ENCODE data around the gene CRIM1. TPM values are rescaled to one million over a fixed set of nuclear protein-coding genes. Genes with fewer than 3 reads are reported as not detected.

Gene CRIM1
- total RNA-seq, 1 donor from 2014 or later, result 35.3 TPM

DNA sequence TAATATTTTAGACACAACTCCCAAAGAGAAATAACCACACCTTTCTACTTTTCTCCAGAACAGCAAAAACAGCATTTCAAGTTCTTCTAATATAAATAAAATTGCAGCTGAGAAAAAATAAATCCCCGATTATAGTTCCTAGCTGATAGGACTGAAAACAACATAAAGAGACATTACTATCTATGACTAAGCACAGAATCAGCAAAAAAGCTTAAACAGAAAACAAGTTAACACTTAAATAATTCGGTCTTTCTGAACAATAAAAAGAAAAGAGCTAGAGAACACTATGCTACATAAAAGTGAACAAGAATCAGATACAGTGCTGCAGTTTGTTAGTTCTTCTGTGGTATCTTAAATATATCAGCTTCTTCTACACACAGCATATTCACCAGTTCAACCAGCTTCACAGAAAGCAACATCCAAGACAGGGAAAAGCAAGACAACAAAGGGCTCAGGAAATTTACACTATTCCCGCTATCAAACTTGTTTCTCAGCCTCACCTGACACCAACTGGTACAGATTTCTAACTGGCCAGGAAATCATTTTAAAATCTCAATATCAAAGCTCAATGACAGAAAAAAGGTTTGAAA is 213.8 kb downstream of the CRIM1 start:
- TF ChIP-seq, protein P1, sequence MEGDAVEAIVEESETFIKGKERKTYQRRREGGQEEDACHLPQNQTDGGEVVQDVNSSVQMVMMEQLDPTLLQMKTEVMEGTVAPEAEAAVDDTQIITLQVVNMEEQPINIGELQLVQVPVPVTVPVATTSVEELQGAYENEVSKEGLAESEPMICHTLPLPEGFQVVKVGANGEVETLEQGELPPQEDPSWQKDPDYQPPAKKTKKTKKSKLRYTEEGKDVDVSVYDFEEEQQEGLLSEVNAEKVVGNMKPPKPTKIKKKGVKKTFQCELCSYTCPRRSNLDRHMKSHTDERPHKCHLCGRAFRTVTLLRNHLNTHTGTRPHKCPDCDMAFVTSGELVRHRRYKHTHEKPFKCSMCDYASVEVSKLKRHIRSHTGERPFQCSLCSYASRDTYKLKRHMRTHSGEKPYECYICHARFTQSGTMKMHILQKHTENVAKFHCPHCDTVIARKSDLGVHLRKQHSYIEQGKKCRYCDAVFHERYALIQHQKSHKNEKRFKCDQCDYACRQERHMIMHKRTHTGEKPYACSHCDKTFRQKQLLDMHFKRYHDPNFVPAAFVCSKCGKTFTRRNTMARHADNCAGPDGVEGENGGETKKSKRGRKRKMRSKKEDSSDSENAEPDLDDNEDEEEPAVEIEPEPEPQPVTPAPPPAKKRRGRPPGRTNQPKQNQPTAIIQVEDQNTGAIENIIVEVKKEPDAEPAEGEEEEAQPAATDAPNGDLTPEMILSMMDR (IDR thresholded peaks at IDR 0.05; ENCODE audit: insufficient read depth, low read length, severe bottlenecking), result no peak
- H3K4me3 ChIP-seq (ENCODE audit: low read depth, low read length), result no peak overlapping the region
- FAIRE-seq, result no peak
- peak; percentile 56 for DNase-seq (ENCODE audit: low read depth)
- H3K27me3 ChIP-seq (ENCODE audit: control insufficient read depth, insufficient read depth, low read length), result no peaks in the 10 kb centered on the region
- H3K36me3 ChIP-seq (ENCODE audit: control insufficient read depth, insufficient read depth, low read length), result peaks cover 3% of the 10 kb centered on the region

DNA sequence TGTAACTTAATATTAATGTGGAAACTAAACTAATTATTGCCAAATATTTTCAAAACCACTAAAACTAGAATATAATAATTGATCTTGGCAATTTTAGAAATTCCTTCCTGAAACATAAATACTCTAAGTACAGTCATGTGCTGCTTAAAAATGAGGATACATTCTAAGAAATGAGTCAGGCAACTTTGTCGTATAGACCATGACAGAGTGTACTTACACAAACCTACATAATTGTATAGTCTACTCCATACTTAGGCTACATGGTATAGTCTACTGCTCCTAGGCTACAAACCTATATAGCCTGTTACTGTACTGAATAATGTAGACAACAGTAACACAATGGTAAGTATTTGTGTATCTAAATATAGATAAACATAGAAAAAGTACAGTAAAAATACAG is 214.8 kb downstream of the CRIM1 start:
- TF ChIP-seq, protein P1 (IDR thresholded peaks at IDR 0.05; ENCODE audit: insufficient read depth, low read length, severe bottlenecking), result no peak
- no peaks in the 10 kb centered on the region for H3K27me3 ChIP-seq (ENCODE audit: control insufficient read depth, insufficient read depth, low read length)
- FAIRE-seq (no peak), DNase-seq (ENCODE audit: low read depth) (peak; percentile 62)
- peaks cover 3% of the 10 kb centered on the region for H3K36me3 ChIP-seq (ENCODE audit: control insufficient read depth, insufficient read depth, low read length)
- H3K4me3 ChIP-seq (ENCODE audit: low read depth, low read length), result no peak overlapping the region

DNA sequence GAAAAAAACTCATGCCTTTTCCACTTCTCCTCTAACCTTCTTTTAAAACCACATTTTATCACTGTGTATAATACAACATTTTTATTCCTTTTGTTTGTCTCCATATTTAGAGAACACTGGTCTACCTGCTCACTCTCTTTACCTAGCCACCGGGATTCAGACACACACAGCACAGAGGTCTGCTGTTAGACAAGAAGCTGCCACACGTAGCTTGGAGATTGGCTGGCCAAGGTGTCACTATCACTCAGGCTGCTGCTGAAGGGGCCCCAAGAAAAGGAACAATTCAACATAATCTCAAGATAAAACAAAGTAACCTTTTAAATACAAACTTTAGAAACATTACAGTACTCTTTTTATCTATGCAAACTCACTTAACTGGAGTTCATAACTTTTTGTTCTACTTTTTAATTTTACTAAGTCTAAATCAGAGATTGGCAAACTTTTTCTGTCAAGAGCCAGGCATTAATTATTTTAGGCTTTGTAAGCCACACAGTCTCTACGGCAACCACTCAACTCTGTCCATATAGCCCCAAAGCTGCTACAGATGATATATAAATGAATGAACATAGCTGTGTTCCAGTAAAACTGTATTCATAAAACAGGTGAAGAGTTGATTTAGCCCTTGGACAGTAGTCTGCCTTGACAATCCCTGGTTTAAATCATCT is 216.6 kb downstream of the CRIM1 start:
- no peaks in the 10 kb centered on the region for H3K27me3 ChIP-seq (ENCODE audit: control insufficient read depth, insufficient read depth, low read length)
- TF ChIP-seq, protein P1 (IDR thresholded peaks at IDR 0.05; ENCODE audit: insufficient read depth, low read length, severe bottlenecking), result no peak
- DNase-seq (ENCODE audit: low read depth) (no peak), FAIRE-seq (no peak)
- H3K36me3 ChIP-seq (ENCODE audit: control insufficient read depth, insufficient read depth, low read length), result peaks cover 2% of the 10 kb centered on the region
- no peak overlapping the region for H3K4me3 ChIP-seq (ENCODE audit: low read depth, low read length)

DNA sequence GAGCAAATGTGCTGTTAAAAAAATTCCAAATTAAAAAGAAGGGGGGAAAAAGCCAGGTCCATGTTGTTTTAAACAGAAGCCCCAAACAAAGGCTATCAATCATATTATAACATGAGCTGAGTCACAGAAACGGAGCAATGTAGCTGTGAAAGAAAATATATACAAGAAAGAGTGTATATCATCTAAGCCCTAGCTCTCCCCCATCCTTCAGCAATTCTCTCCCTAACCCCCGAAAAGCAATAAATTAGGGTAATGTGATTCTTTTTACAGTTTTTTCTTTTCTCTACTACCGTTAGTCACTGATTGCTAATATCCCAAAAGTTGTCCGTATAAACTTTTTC is 217.1 kb downstream of the CRIM1 start:
- no peak for FAIRE-seq
- Histone ChIP-seq H3K4me3 (ENCODE audit: low read depth, low read length) (no peak overlapping the region), H3K27me3 (ENCODE audit: control insufficient read depth, insufficient read depth, low read length) (no peaks in the 10 kb centered on the region), H3K36me3 (ENCODE audit: control insufficient read depth, insufficient read depth, low read length) (peaks cover 2% of the 10 kb centered on the region)
- TF ChIP-seq, protein P1 (IDR thresholded peaks at IDR 0.05; ENCODE audit: insufficient read depth, low read length, severe bottlenecking), result no peak
- no peak for DNase-seq (ENCODE audit: low read depth)

DNA sequence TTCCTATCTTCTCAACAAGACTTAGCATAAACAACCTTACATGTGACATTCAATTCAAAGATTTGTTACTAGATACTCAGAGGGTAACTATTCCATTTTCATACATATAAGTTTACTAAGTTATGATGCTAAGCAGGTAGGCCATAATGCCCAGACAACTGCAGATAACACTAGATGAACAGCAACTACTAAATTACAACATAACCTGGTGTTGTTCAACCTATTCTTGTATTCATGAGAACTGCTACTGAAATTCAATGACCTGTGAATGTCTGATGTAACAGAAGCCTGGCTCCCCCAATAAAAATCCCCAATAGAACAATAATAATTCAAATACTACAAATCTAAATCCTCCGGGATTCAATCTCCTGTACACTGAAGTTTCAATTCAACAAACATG is 217.6 kb downstream of the CRIM1 start:
- FAIRE-seq (no peak), DNase-seq (ENCODE audit: low read depth) (no peak)
- TF ChIP-seq, protein P1 (IDR thresholded peaks at IDR 0.05; ENCODE audit: insufficient read depth, low read length, severe bottlenecking), result no peak
- peaks cover 2% of the 10 kb centered on the region for H3K36me3 ChIP-seq (ENCODE audit: control insufficient read depth, insufficient read depth, low read length)
- no peak overlapping the region for H3K4me3 ChIP-seq (ENCODE audit: low read depth, low read length)
- no peaks in the 10 kb centered on the region for H3K27me3 ChIP-seq (ENCODE audit: control insufficient read depth, insufficient read depth, low read length)

DNA sequence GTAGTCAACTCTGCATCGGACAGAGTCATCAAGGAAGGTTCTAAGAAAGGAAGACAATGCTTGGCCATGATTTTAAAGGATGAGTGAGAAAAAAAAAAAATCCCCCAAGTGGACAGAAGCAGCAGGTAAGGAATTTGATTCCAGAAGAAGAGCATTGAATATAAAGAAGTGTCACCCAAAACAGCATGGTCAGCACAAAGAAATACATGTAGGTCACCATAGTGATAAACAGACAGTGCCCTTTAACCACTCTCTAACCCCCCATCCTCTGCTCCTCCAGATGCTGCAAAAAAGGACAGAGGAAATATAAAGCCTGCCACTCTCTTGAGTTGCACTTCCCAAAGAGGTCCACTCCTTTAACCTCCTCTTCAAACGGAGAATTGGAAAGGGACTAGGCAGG is 219.0 kb downstream of the CRIM1 start:
- FAIRE-seq (no peak), DNase-seq (ENCODE audit: low read depth) (no peak)
- H3K27me3 ChIP-seq (ENCODE audit: control insufficient read depth, insufficient read depth, low read length), result no peaks in the 10 kb centered on the region
- no peak overlapping the region for H3K4me3 ChIP-seq (ENCODE audit: low read depth, low read length)
- TF ChIP-seq, protein P1 (IDR thresholded peaks at IDR 0.05; ENCODE audit: insufficient read depth, low read length, severe bottlenecking), result no peak
- H3K36me3 ChIP-seq (ENCODE audit: control insufficient read depth, insufficient read depth, low read length), result peaks cover 3% of the 10 kb centered on the region

Data from bronchial epithelial cell (primary cell).